Measurements from ENCODE around the gene MRPL11. TPM values are rescaled to one million over a fixed set of nuclear protein-coding genes. Genes with fewer than 3 reads are reported as not detected.

Gene MRPL11
- polyA plus RNA-seq, 1 of the 3 experiments (the other 2 are of a cell fraction): 45.6 TPM

GRCh38 chr11:66448523-66448922 lies 9.9 kb upstream of the MRPL11 start (continued):
- TF ChIP-seq REST (IDR thresholded peaks at IDR 0.05; ENCODE audit: low read depth, low read length) (no peak), JUND (IDR thresholded peaks at IDR 0.05) (no peak), TAF1 (IDR thresholded peaks at IDR 0.05; ENCODE audit: borderline replicate concordance, low read depth, low read length) (no peak), MAX (IDR thresholded peaks at IDR 0.05; ENCODE audit: low read depth) (no peak), IRF3 (IDR thresholded peaks at IDR 0.05; ENCODE audit: low read depth, low read length) (no peak), MXI1 (IDR thresholded peaks at IDR 0.05; ENCODE audit: low read depth, low read length) (no peak)

DNA sequence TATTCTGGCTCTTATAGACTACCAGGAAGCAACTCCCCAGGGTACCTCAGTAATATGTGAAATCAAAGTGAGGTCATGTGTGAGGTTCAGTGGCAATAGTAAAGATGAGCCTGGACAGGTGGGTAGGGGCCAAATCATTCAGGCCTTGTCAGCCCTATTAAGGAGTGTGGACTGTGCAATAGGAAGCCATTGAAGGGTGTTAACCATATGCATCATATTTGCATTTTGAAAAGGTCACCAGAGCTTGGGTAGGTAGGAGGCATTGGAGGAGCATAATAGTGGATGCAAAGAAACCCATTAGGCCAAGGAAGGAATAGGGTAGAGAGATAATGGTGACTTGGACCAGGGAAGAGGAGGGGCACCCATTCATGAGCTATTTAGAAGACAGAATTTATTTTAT lies 8.4 kb upstream of the MRPL11 start:
- POLR2A ChIA-PET: no interaction called here

More for the DNA sequence above, 8.4 kb upstream of the MRPL11 start:
- no peaks in the 10 kb centered on the region for H3K9me2 ChIP-seq
- H4K20me1 ChIP-seq (ENCODE audit: insufficient read depth): no peaks in the 10 kb centered on the region
- CTCF ChIA-PET: interaction anchor here (1.1 to 1.6 kb wide), 2 partner anchors 8 to 29 kb away, joined by 3 to 8 read pairs; partner anchors contain the start of gene MRPL11
- H3K4me1 ChIP-seq (ENCODE audit: control insufficient read depth in 1 of 2, insufficient read depth in 2 of 2, low read depth in 1 of 2, low read length in 1 of 2): no peaks in the 10 kb centered on the region
- peaks cover 9% of the 10 kb centered on the region for H3K27me3 ChIP-seq (ENCODE audit: insufficient read depth)
- no peak overlapping the region for H3K4me3 ChIP-seq (ENCODE audit: low read depth in 2 of 2, low read length in 1 of 2)
- TF ChIP-seq JUND (IDR thresholded peaks at IDR 0.05) (no peak), RAD21 (IDR thresholded peaks at IDR 0.05; ENCODE audit: low read length) (no peak), NFIC (IDR thresholded peaks at IDR 0.05; ENCODE audit: borderline replicate concordance) (no peak), MEF2A (IDR thresholded peaks at IDR 0.05; ENCODE audit: borderline replicate concordance, low read depth) (no peak), FOXM1 (IDR thresholded peaks at IDR 0.05; ENCODE audit: low read depth) (no peak), SMC3 (IDR thresholded peaks at IDR 0.05; ENCODE audit: low read depth, low read length) (no peak), MXI1 (IDR thresholded peaks at IDR 0.05; ENCODE audit: low read depth, low read length) (no peak), GABPA (IDR thresholded peaks at IDR 0.05; ENCODE audit: low read depth) (no peak), GATA2 (CRISPR knock-in tag; IDR thresholded peaks at IDR 0.05) (no peak), SIN3A (IDR thresholded peaks at IDR 0.05; ENCODE audit: borderline replicate concordance, low read depth, low read length) (no peak), CTCF (IDR thresholded peaks at IDR 0.05) (no peak), CHD2 (IDR thresholded peaks at IDR 0.05; ENCODE audit: low read length, partially characterized antibody) (no peak), FOXJ3 (CRISPR knock-in tag; IDR thresholded peaks at IDR 0.05) (no peak), ELF1 (IDR thresholded peaks at IDR 0.05) (no peak)
- TF ChIP-seq, protein P1, sequence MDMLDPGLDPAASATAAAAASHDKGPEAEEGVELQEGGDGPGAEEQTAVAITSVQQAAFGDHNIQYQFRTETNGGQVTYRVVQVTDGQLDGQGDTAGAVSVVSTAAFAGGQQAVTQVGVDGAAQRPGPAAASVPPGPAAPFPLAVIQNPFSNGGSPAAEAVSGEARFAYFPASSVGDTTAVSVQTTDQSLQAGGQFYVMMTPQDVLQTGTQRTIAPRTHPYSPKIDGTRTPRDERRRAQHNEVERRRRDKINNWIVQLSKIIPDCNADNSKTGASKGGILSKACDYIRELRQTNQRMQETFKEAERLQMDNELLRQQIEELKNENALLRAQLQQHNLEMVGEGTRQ (IDR thresholded peaks at IDR 0.05; ENCODE audit: borderline replicate concordance, low read depth, low read length): no peak
- TF ChIP-seq, protein P2, sequence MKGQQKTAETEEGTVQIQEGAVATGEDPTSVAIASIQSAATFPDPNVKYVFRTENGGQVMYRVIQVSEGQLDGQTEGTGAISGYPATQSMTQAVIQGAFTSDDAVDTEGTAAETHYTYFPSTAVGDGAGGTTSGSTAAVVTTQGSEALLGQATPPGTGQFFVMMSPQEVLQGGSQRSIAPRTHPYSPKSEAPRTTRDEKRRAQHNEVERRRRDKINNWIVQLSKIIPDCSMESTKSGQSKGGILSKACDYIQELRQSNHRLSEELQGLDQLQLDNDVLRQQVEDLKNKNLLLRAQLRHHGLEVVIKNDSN (IDR thresholded peaks at IDR 0.05; ENCODE audit: borderline replicate concordance, low read depth): no peak
- TF ChIP-seq, protein P3, sequence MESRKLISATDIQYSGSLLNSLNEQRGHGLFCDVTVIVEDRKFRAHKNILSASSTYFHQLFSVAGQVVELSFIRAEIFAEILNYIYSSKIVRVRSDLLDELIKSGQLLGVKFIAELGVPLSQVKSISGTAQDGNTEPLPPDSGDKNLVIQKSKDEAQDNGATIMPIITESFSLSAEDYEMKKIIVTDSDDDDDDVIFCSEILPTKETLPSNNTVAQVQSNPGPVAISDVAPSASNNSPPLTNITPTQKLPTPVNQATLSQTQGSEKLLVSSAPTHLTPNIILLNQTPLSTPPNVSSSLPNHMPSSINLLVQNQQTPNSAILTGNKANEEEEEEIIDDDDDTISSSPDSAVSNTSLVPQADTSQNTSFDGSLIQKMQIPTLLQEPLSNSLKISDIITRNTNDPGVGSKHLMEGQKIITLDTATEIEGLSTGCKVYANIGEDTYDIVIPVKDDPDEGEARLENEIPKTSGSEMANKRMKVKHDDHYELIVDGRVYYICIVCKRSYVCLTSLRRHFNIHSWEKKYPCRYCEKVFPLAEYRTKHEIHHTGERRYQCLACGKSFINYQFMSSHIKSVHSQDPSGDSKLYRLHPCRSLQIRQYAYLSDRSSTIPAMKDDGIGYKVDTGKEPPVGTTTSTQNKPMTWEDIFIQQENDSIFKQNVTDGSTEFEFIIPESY (IDR thresholded peaks at IDR 0.05; ENCODE audit: borderline replicate concordance, low read depth): no peak
- H3K79me2 ChIP-seq (ENCODE audit: insufficient read depth): no peaks in the 10 kb centered on the region
- H3F3A ChIP-seq (replicated peaks; ENCODE audit: insufficient read depth): no peaks in the 10 kb centered on the region
- no peak overlapping the region for H3K4me2 ChIP-seq
- no peaks in the 10 kb centered on the region for H3K36me3 ChIP-seq (replicated peaks in 1 of 2; ENCODE audit: control insufficient read depth in 1 of 2, insufficient read depth in 2 of 2, low read length in 1 of 2)
- H3K9ac ChIP-seq: no peak overlapping the region
- H3K27ac ChIP-seq (ENCODE audit: low read depth in 2 of 2, low read length in 1 of 2): no peak overlapping the region
- no peaks in the 10 kb centered on the region for H3K9me3 ChIP-seq
- DNase-seq: no peak
- no peak overlapping the region for H2AFZ ChIP-seq (ENCODE audit: low read depth)

All from SK-N-SH (cell line).